Central memory CD8-positive, alpha-beta T cell (primary cell): Measurements from ENCODE around the gene REC114.
"Not testable (repeated sequence)": the region's sequence is repeated elsewhere in the genome, so short reads cannot be mapped to it uniquely, and the experiment has no call there.

ENCODE experiments used
- ATAC-seq: fragments of 150-1000 bp; cut with Tn5 transposase; replicated peaks from 2 replicates; pipeline ENCODE4 v1.10.0; 2022; ENCODE audit warnings: mild to moderate bottlenecking, moderate FRiP score, moderate number of reproducible peaks; ENCODE audit not compliant: poor library complexity, severe bottlenecking; ENCODE audit errors: extremely low read depth
- DNase-seq, 2 donors: peaks; one replicate each; pipeline ENCODE4 v3.0.0; 2021; ENCODE audit warnings: low spot score in 2 of 2
- H3K27ac Mint-ChIP-seq: one replicate; pipeline ENCODE4 v1.8.0; 2022; ENCODE audit warnings: low read depth, mild to moderate bottlenecking, moderate library complexity, mixed read lengths
- H3K27me3 Mint-ChIP-seq: one replicate; pipeline ENCODE4 v1.8.0; 2022; ENCODE audit warnings: mixed read lengths
- H3K36me3 Mint-ChIP-seq: one replicate; pipeline ENCODE4 v1.8.0; 2022; ENCODE audit warnings: mild to moderate bottlenecking, moderate library complexity, mixed read lengths; ENCODE audit not compliant: insufficient read depth
- H3K4me1 Mint-ChIP-seq: one replicate; pipeline ENCODE4 v1.8.0; 2022; ENCODE audit warnings: mixed read lengths
- H3K4me3 Mint-ChIP-seq: one replicate; pipeline ENCODE4 v1.8.0; 2022; ENCODE audit warnings: mild to moderate bottlenecking, moderate library complexity, mixed read lengths
- H3K9me3 Mint-ChIP-seq: one replicate; pipeline ENCODE4 v1.8.0; 2022; ENCODE audit warnings: mixed read lengths

The REC114 gene

DNA sequence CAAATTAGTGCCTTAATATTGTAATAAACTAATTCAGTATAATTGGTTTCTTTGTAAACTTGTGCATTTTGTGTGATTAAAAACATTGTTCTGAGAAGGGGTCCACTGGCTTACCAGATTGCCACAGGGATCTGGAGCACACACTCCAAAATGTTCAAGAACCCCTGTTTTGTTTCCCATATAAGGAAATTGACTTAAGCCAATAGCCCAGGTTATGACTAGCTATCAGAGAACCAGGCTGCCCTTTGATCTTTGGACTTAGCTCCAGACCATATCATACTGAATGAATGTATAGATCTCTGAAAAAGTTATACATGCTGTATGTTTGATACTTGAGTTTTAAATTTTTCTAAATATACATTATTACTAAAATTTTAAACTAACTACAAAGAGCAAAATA, 98.5 kb downstream of the REC114 start:
- H3K4me1 Mint-ChIP-seq, result no peaks in the 10 kb centered on the region
- no peaks in the 10 kb centered on the region for H3K27me3 Mint-ChIP-seq
- no peaks in the 10 kb centered on the region for H3K9me3 Mint-ChIP-seq
- ATAC-seq (no peak), DNase-seq (no peak)
- no peak overlapping the region for H3K4me3 Mint-ChIP-seq
- no peak overlapping the region for H3K27ac Mint-ChIP-seq
- peaks cover 1% of the 10 kb centered on the region for H3K36me3 Mint-ChIP-seq

GRCh38 chr15:73548925-73549324, 106.0 kb downstream of the REC114 start:
- not testable (repeated sequence) for H3K27me3 Mint-ChIP-seq, H3K36me3 Mint-ChIP-seq, ATAC-seq, H3K4me1 Mint-ChIP-seq, H3K4me3 Mint-ChIP-seq, DNase-seq, H3K9me3 Mint-ChIP-seq, H3K27ac Mint-ChIP-seq

GRCh38 chr15:73550190-73550589, 107.2 kb downstream of the REC114 start:
- peaks cover 2% of the 10 kb centered on the region for H3K36me3 Mint-ChIP-seq
- no peaks in the 10 kb centered on the region for H3K4me1 Mint-ChIP-seq
- ATAC-seq, result no peak
- no peak overlapping the region for H3K27ac Mint-ChIP-seq
- no peak overlapping the region for H3K4me3 Mint-ChIP-seq
- no peaks in the 10 kb centered on the region for H3K27me3 Mint-ChIP-seq
- H3K9me3 Mint-ChIP-seq, result no peaks in the 10 kb centered on the region
- DNase-seq, result no peak

DNA sequence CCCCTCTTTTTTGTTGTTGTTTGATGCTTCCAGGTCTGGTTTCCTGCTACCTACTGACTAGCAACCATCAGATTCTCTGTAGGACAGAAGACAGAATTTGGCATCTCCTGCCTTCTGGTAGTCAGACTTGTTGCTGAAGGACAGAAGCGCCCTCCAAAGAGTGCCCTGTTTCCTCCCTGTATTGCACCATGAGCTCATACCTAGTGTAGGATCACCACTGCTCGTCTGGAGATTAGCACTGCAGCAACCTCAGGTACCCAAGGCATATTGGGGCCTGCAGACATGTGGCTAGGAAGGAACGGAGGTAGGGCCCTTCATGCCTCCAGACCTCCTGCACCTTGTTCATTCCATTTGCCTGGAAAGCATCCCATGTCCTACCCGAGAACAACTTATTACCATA, 112.1 kb downstream of the REC114 start:
- no peak overlapping the region for H3K4me3 Mint-ChIP-seq
- peak overlapping the region; percentile 1 for H3K27ac Mint-ChIP-seq
- no peaks in the 10 kb centered on the region for H3K9me3 Mint-ChIP-seq

DNA sequence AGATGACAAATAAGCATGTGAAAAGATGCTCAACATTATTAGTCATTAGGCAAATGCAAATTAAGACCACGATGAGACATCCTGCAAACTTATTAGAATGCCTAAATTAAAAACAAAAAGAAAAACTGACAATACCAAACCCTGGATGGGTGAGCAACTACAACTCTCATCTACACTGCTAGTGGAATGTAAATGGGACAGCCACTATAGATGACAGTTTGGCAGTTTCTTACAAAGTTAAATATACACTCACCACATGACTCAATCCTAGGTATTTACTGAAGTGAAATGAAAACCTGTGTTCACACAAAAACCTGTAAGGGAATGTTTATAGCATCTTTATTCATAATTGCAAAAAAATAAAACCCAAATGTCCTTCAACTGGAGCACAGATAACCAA, 115.6 kb downstream of the REC114 start:
- Mint-ChIP-seq H3K27me3 (no peaks in the 10 kb centered on the region), H3K4me3 (no peak overlapping the region), H3K4me1 (no peaks in the 10 kb centered on the region), H3K9me3 (no peaks in the 10 kb centered on the region), H3K27ac (no peak overlapping the region), H3K36me3 (peaks cover 28% of the 10 kb centered on the region)
- ATAC-seq (no peak), DNase-seq (no peak)

More for the DNA sequence above, 112.1 kb downstream of the REC114 start:
- DNase-seq (no peak), ATAC-seq (no peak)
- Mint-ChIP-seq H3K36me3 (peaks cover 16% of the 10 kb centered on the region), H3K27me3 (no peaks in the 10 kb centered on the region), H3K4me1 (no peaks in the 10 kb centered on the region)

DNA sequence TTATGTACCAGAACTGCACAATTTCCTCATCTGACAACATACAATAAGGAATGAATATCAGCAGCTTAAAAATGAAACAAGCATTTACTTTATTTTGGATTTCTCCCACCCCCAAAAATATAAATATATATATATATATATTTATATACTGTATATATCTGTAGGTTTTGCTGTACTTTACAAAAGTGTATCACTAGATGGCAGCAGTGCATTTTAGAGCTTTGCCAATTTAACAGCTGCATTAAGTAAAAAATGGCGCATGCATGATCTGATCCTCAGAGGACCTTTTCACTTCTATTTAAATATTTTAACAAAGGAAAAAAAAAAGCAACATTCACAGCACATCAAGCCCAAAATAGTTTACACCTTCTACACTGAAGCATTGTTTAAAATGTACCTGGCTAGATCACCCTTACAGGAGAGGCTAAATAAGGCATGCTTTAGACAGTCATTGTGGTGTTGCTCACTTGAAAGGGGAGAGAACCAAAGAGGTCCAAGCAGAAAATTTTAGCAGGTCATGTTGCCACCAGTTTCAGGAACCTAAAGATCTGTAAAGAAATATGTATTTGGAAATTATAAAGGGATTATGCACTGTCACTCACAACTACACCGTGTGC, 117.6 kb downstream of the REC114 start:
- Mint-ChIP-seq H3K4me1 (no peaks in the 10 kb centered on the region), H3K27me3 (no peaks in the 10 kb centered on the region), H3K27ac (no peak overlapping the region), H3K4me3 (no peak overlapping the region), H3K36me3 (peaks cover 31% of the 10 kb centered on the region), H3K9me3 (no peaks in the 10 kb centered on the region)
- DNase-seq (no peak), ATAC-seq (peak; percentile 56)

DNA sequence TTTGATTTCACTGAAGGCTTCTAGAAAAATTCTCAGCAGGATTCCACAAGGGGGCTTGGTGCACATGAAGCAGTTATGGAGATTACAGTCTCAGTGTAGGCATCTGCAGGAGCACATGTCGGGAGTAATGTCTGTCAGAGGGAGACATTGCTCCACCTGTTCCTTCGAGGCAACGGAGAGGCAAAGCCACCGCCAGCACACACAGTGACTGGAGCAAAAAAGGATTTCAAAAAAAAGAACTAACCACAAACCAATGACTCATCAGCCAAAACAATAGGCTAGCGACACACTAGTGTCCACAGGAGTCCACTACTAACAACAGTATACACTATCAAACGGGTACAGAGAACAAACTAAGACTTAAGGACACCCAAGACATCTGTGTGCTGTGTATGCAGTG, 121.3 kb downstream of the REC114 start:
- no peak overlapping the region for H3K4me3 Mint-ChIP-seq
- no peaks in the 10 kb centered on the region for H3K9me3 Mint-ChIP-seq
- DNase-seq (no peak), ATAC-seq (no peak)
- peaks cover 6% of the 10 kb centered on the region for H3K4me1 Mint-ChIP-seq
- H3K27ac Mint-ChIP-seq, result no peak overlapping the region
- H3K27me3 Mint-ChIP-seq, result no peaks in the 10 kb centered on the region
- peaks cover 30% of the 10 kb centered on the region for H3K36me3 Mint-ChIP-seq

GRCh38 chr15:73567020-73567419, 124.1 kb downstream of the REC114 start:
- H3K36me3 Mint-ChIP-seq, result peaks cover 44% of the 10 kb centered on the region
- ATAC-seq (no peak), DNase-seq (no peak)
- no peak overlapping the region for H3K4me3 Mint-ChIP-seq
- H3K27ac Mint-ChIP-seq, result peak overlapping the region; percentile 44
- peaks cover 12% of the 10 kb centered on the region for H3K4me1 Mint-ChIP-seq
- H3K27me3 Mint-ChIP-seq, result no peaks in the 10 kb centered on the region
- H3K9me3 Mint-ChIP-seq, result no peaks in the 10 kb centered on the region

- Mint-ChIP-seq H3K27me3 (no peaks in the 10 kb centered on the region), H3K9me3 (no peaks in the 10 kb centered on the region), H3K4me3 (no peak overlapping the region), H3K27ac (no peak overlapping the region), H3K4me1 (peaks cover 12% of the 10 kb centered on the region), H3K36me3 (peaks cover 36% of the 10 kb centered on the region)
- ATAC-seq (no peak), DNase-seq (no peak)
Measured at GRCh38 chr15:73568564-73569280, 125.8 kb downstream of the REC114 start.

GRCh38 chr15:73569361-73569760, 126.4 kb downstream of the REC114 start:
- Mint-ChIP-seq H3K36me3 (peaks cover 39% of the 10 kb centered on the region), H3K27ac (no peak overlapping the region), H3K27me3 (no peaks in the 10 kb centered on the region), H3K4me1 (peaks cover 12% of the 10 kb centered on the region), H3K9me3 (no peaks in the 10 kb centered on the region), H3K4me3 (no peak overlapping the region)
- ATAC-seq, result no peak
- no peak for DNase-seq

DNA sequence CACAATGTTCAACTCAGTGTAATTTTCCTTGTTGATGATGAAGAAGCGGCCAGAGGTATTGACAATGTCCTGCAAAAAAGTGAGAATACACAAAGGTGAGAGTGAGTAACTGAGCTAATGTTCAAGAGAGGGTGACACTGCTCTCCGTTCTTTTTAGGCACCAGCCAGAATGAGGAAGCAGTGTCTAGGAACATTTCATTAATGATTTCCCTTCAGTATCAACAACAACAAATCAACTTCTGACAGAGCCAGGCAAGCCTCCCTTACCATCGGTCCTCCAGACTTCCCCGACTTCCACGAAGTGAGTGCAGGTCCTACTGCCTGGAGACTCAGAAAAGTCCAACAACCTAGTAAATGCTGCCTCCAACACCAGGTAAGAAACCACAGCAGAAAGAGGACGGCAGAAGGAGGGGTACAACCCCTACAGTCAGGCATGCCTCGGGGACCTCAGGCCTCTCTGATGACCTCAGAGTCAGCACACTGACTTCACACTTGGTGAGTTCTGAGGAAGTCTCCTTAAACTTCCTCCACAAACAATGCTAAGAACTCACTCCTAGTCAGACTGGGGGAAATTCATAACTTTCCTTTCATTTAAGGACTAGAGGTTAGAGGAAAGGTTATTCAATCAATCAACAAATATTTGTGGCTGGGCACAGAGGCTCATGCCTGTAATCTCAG, 127.5 kb downstream of the REC114 start:
- Mint-ChIP-seq H3K27ac (no peak overlapping the region), H3K36me3 (peaks cover 38% of the 10 kb centered on the region), H3K4me1 (peaks cover 12% of the 10 kb centered on the region), H3K4me3 (no peak overlapping the region), H3K27me3 (no peaks in the 10 kb centered on the region), H3K9me3 (no peaks in the 10 kb centered on the region)
- no peak for ATAC-seq
- DNase-seq, result no peak

DNA sequence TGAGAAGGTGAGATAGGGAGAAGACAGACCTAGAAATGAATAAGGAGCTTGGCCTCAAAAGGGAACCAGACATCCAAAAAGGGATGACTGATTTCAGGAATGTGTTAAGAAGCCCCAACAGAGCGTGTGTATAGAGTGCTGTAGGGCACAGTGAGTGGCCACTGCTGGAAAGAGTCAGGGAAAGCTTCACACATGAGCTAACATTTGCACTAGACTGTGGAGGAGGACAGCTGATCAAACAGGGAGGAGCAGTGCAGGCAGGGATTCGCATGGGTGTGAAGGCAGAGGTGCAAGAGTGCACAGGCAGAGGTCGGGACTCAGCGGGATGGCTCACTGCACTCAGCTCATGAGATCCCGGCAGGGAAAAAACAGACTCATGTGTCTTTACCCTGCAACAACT, 128.4 kb downstream of the REC114 start:
- peaks cover 12% of the 10 kb centered on the region for H3K4me1 Mint-ChIP-seq
- H3K9me3 Mint-ChIP-seq, result no peaks in the 10 kb centered on the region
- no peaks in the 10 kb centered on the region for H3K27me3 Mint-ChIP-seq
- ATAC-seq, result no peak
- H3K36me3 Mint-ChIP-seq, result peaks cover 37% of the 10 kb centered on the region
- no peak for DNase-seq
- H3K27ac Mint-ChIP-seq, result peak overlapping the region; percentile 17
- H3K4me3 Mint-ChIP-seq, result no peak overlapping the region

DNA sequence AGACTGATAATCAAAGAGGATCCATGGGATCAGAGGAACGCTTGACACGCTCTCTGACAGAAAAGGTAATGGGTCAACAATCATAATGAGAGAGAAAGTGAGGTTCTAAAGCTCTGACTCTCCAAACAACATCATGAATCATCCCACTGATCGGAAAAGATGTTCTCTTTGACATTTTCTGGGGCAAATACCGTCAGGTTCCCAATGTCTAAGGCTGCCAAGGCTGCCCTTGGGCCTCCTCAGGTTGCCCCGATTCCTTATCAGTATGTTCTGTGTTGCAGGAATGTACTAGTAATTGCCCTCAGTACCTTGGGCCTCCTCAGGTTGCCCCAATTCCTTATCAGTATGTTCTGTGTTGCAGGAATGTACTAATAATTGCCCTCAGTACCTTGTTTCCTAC, 129.3 kb downstream of the REC114 start:
- ATAC-seq, result no peak
- no peak for DNase-seq
- Mint-ChIP-seq H3K27ac (no peak overlapping the region), H3K4me3 (no peak overlapping the region), H3K36me3 (peaks cover 36% of the 10 kb centered on the region), H3K27me3 (no peaks in the 10 kb centered on the region), H3K4me1 (peaks cover 10% of the 10 kb centered on the region), H3K9me3 (no peaks in the 10 kb centered on the region)
